Karpas-422 (cell line): ENCODE data around the gene NRDC. TPM values are rescaled to one million over a fixed set of nuclear protein-coding genes. Genes with fewer than 3 reads are reported as not detected.
A peak's percentile ranks its signal among the peaks of the same experiment; 100 is the strongest.

ENCODE experiments used
- DNase-seq: peaks from one replicate; pipeline ENCODE4 v3.0.0-alpha.2; 2015
- H2AFZ ChIP-seq: fragments of 200-600 bp; sonication (generic); 2 replicates; pipeline ENCODE4 v1.6.1; 2014; ENCODE audit warnings: antibody characterized with exemption, low read length, mixed read lengths
- H3K27ac ChIP-seq: fragments of 200-600 bp; sonication (generic); 2 replicates; pipeline ENCODE4 v1.5.1; 2014; ENCODE audit warnings: mild to moderate bottlenecking, low read length, moderate library complexity
- H3K27me3 ChIP-seq: fragments of 200-600 bp; sonication (generic); 2 replicates; pipeline ENCODE4 v1.6.1; 2014; ENCODE audit warnings: low read length, mixed read lengths
- H3K36me3 ChIP-seq: fragments of 200-600 bp; sonication (generic); 2 replicates; pipeline ENCODE4 v1.6.1; 2014; ENCODE audit warnings: low read length, mixed read lengths; ENCODE audit not compliant: insufficient read depth
- H3K4me1 ChIP-seq: fragments of 200-600 bp; sonication (generic); 2 replicates; pipeline ENCODE4 v1.6.1; 2014; ENCODE audit warnings: mild to moderate bottlenecking, low read length, mixed read lengths
- H3K4me2 ChIP-seq: fragments of 200-600 bp; sonication (generic); 2 replicates; pipeline ENCODE4 v1.6.1; 2014; ENCODE audit warnings: low read length, low read depth, mild to moderate bottlenecking; ENCODE audit not compliant: poor library complexity, severe bottlenecking
- H3K4me3 ChIP-seq: fragments of 200-600 bp; sonication (generic); 2 replicates; pipeline ENCODE4 v1.5.1; 2014; ENCODE audit warnings: mild to moderate bottlenecking, antibody characterized with exemption, low read length, mixed read lengths
- H3K79me2 ChIP-seq: fragments of 200-600 bp; sonication (generic); 2 replicates; pipeline ENCODE4 v1.6.1; 2014; ENCODE audit warnings: mild to moderate bottlenecking, low read length, mixed read lengths
- H3K9ac ChIP-seq: fragments of 200-600 bp; sonication (generic); 2 replicates; pipeline ENCODE4 v1.6.0; 2014; ENCODE audit warnings: low read length
- H3K9me2 ChIP-seq: fragments of 200-600 bp; sonication (generic), shearing (Covaris generic); replicated peaks from 2 replicates; pipeline ENCODE4 v1.6.0; 2014; ENCODE audit warnings: mild to moderate bottlenecking, low read length, moderate library complexity; ENCODE audit not compliant: insufficient read depth
- H3K9me3 ChIP-seq: fragments of 300-700, 200-600 bp; sonication (generic); 2 replicates; pipeline ENCODE4 v1.6.1; 2014; ENCODE audit warnings: low read length, mixed read lengths
- H4K20me1 ChIP-seq: fragments of 200-600 bp; sonication (generic); 2 replicates; pipeline ENCODE4 v1.6.1; 2014; ENCODE audit warnings: mild to moderate bottlenecking, antibody characterized with exemption, low read length, low read depth; ENCODE audit not compliant: insufficient read depth
- total RNA-seq: library from RNA; depleted of rRNA; stranded (reverse); fragments of >200 nt; shearing (Covaris generic); gene quantifications from 2 replicates; pipeline ENCODE4 v1.2.3, GENCODE V29; 2014; ENCODE audit warnings: low replicate concordance

Gene NRDC
- total RNA-seq, 1 experiment from 2014 or later, result 140 TPM

DNA sequence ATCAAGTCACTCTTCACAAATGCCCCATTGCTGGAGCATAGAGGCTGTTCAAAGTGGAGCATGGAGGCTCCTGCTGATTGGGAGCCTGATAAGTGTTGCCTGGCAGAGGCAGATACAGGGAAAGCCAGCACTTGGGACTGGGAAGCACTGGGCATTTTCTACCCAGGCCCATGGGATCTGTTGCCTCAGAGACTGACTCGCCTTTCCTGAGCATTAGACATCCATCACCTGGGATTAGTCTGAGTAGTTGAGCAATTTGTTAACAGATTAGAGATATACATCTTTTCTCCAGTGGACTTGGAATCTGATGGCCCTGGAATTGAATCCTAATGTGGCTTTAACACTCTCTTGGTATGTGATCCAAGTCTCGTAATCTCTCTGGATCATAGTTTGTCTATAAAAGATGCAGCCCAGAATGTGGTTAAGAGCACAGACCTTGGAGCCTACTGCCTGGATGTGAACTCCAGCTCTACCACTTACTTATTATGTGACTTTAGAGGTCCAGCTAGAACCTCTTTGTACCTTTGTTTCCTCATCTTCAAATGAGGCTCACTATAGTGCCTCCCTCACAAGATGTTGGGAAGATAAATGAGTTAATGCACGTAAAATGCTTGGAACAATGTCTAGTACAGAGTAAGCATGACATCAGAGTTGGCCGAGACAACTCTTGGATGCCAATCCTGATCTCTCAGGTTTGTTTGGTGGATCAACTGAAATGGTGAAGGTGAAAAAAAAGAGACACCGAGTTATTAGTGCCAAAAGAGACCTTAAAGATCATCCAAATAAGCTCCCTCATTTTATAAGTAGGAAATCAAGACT is 38.3 kb upstream of the NRDC start:
- H3K9ac ChIP-seq, result no peak overlapping the region
- no peak overlapping the region for H3K27ac ChIP-seq
- DNase-seq, result peak; percentile 31
- H3K79me2 ChIP-seq, result no peaks in the 10 kb centered on the region
- no peaks in the 10 kb centered on the region for H3K27me3 ChIP-seq
- no peak overlapping the region for H2AFZ ChIP-seq
- no peak overlapping the region for H3K4me2 ChIP-seq
- H3K9me3 ChIP-seq, result no peaks in the 10 kb centered on the region
- no peaks in the 10 kb centered on the region for H3K4me1 ChIP-seq
- H3K9me2 ChIP-seq, result no peaks in the 10 kb centered on the region
- no peaks in the 10 kb centered on the region for H4K20me1 ChIP-seq
- H3K4me3 ChIP-seq, result no peak overlapping the region
- no peaks in the 10 kb centered on the region for H3K36me3 ChIP-seq

DNA sequence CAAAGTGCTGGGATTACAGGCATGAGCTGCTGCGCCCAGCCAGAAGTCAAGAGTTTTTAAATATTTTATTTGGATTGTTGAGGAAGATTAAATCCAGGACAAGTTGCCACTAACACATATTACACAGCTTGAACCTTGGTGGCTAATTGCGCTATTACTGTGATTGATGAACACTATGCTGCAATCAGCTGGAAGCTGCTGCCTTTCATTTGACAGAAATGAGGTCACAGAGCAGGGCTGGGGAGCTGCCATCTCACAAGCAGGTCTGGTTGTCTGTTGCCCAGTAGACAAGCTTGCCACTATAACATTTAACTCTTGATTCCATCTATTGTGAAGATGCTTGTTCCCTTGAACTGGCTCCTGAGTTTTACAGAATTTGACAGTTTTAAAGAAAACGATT is 37.4 kb upstream of the NRDC start:
- Histone ChIP-seq H3K9me3 (no peaks in the 10 kb centered on the region), H3K79me2 (no peaks in the 10 kb centered on the region), H3K9me2 (no peaks in the 10 kb centered on the region), H3K4me2 (no peak overlapping the region), H4K20me1 (no peaks in the 10 kb centered on the region), H3K36me3 (no peaks in the 10 kb centered on the region), H3K27me3 (no peaks in the 10 kb centered on the region), H3K4me3 (no peak overlapping the region), H3K9ac (no peak overlapping the region), H3K27ac (no peak overlapping the region), H2AFZ (no peak overlapping the region), H3K4me1 (no peaks in the 10 kb centered on the region)
- peak; percentile 6 for DNase-seq

DNA sequence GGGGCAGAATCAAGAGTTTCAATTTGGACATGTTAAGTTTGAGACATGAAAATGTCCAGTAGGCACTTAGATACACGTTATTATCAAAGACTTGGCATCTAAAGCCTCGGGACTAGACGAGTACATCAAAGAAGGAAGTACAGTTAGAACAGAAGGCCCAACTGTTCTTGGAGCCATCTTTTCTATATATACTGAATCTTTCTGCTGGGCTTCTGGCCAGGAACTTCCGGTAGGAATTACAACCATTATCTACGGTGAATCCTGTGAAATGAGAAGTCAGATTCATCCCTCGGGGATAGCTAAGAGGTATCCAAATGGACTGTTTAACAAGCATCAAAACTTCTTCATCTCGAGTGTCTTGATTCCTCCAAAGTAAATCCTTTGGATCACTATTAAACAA is 34.4 kb upstream of the NRDC start:
- DNase-seq, result peak; percentile 33
- no peaks in the 10 kb centered on the region for H3K79me2 ChIP-seq
- no peaks in the 10 kb centered on the region for H3K9me3 ChIP-seq
- H3K36me3 ChIP-seq, result no peaks in the 10 kb centered on the region
- no peaks in the 10 kb centered on the region for H3K9me2 ChIP-seq
- H3K4me1 ChIP-seq, result peaks cover 8% of the 10 kb centered on the region
- H3K4me2 ChIP-seq, result no peak overlapping the region
- no peak overlapping the region for H2AFZ ChIP-seq
- no peaks in the 10 kb centered on the region for H4K20me1 ChIP-seq
- H3K4me3 ChIP-seq, result no peak overlapping the region
- H3K9ac ChIP-seq, result no peak overlapping the region
- H3K27ac ChIP-seq, result no peak overlapping the region
- no peaks in the 10 kb centered on the region for H3K27me3 ChIP-seq

DNA sequence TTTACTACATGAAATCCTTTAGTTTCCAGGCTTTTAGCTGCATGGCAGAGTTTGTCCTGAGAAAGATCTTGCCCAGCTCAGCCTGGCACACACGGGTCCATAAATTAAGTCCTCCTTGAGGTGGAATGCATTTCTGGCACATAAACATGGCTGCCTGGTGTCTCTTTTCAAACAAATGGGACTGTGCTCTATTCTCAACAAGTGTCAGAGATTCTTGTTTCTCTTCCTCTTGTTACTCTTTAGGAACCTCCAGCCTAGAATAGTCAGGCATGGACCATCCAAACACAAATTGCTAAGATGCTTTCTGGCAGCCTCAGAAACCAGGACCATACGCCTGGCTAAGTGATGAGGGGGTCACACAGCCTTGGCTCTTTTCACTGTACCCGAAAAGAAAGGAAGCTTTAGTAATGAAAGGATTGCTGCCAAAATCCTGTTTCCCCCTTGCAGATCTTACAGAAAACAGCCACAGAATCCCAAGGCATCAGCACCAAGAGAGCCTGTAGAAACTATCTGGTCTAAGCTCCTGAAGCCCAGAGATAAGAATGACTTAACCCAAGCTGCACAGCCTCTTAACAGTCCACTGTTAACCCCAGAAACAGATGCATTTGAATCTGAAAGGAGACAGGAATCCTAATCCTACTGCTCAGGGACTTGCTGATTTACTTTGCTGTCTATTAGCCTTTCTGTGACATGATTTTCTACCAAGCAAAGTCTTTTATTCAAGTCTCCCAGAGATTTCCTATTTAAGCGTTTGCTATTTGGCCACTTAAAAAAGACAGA is 31.9 kb upstream of the NRDC start:
- Histone ChIP-seq H3K27ac (no peak overlapping the region), H3K79me2 (no peaks in the 10 kb centered on the region), H3K4me3 (no peak overlapping the region), H3K27me3 (no peaks in the 10 kb centered on the region), H3K9me3 (no peaks in the 10 kb centered on the region), H3K9ac (no peak overlapping the region), H3K9me2 (no peaks in the 10 kb centered on the region), H4K20me1 (no peaks in the 10 kb centered on the region), H3K36me3 (no peaks in the 10 kb centered on the region), H2AFZ (no peak overlapping the region), H3K4me2 (no peak overlapping the region), H3K4me1 (peaks cover 8% of the 10 kb centered on the region)
- DNase-seq, result peak; percentile 14

DNA sequence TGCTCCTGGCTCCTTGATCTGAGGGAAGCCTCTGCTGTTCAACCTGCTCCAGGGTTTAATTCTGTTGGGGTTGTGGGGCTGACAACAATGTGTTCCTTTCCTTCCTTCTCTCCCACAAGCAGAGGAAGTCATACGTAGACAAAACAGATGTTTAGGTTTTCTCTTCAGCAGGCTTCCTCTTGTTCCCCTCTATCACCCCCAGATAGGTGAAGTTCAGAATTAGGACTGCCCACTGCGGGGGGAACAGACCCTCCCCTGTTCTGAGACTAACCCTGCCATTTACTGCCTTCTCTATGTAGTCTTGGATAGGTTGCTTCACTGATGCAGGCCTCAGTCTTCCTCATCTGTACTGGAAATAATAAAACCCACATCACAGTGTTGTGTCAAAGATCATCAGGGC is 30.0 kb upstream of the NRDC start:
- no peaks in the 10 kb centered on the region for H3K9me2 ChIP-seq
- no peak overlapping the region for H3K4me2 ChIP-seq
- no peak overlapping the region for H3K9ac ChIP-seq
- H3K36me3 ChIP-seq, result no peaks in the 10 kb centered on the region
- H3K4me1 ChIP-seq, result peaks cover 8% of the 10 kb centered on the region
- no peak overlapping the region for H3K27ac ChIP-seq
- no peak overlapping the region for H2AFZ ChIP-seq
- peak; percentile 39 for DNase-seq
- no peaks in the 10 kb centered on the region for H3K79me2 ChIP-seq
- H3K4me3 ChIP-seq, result no peak overlapping the region
- no peaks in the 10 kb centered on the region for H4K20me1 ChIP-seq
- no peaks in the 10 kb centered on the region for H3K27me3 ChIP-seq
- H3K9me3 ChIP-seq, result no peaks in the 10 kb centered on the region

DNA sequence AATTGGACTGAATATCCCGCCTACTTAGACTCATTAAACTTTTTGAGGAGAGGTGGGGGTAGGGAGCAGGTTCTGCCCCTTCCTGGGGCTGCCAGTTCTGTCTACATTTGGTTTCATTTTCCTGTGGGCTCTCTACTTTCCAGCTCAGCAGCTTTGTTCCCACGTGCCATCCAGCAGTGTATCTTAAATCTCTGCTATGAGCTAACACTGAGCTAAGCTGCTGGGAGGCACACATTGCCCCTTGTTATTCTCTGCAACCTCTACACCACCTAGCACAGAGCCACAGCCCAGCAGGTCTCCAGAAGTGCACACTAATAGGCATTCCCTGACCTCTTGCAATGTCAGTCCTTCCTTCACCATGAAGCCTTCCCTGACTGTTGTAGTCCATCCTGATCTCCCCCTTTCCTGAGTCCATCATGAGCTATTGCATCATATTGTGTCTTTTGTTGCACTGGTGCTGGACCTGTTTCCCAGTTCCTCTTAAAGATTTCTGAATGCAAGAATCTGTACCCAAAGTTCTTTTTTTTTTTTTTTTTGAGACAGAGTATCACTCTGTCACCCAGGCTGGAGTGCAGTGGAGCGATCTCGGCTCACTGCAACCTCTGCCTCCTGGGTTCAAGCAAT is 28.7 kb upstream of the NRDC start:
- H3K27ac ChIP-seq, result no peak overlapping the region
- H3K4me2 ChIP-seq, result no peak overlapping the region
- no peak overlapping the region for H3K4me3 ChIP-seq
- no peaks in the 10 kb centered on the region for H3K36me3 ChIP-seq
- no peak overlapping the region for H3K9ac ChIP-seq
- no peaks in the 10 kb centered on the region for H3K79me2 ChIP-seq
- no peak overlapping the region for H2AFZ ChIP-seq
- H3K27me3 ChIP-seq, result no peaks in the 10 kb centered on the region
- no peaks in the 10 kb centered on the region for H3K9me2 ChIP-seq
- H3K4me1 ChIP-seq, result peaks cover 8% of the 10 kb centered on the region
- no peaks in the 10 kb centered on the region for H4K20me1 ChIP-seq
- no peaks in the 10 kb centered on the region for H3K9me3 ChIP-seq
- DNase-seq, result peak; percentile 10

DNA sequence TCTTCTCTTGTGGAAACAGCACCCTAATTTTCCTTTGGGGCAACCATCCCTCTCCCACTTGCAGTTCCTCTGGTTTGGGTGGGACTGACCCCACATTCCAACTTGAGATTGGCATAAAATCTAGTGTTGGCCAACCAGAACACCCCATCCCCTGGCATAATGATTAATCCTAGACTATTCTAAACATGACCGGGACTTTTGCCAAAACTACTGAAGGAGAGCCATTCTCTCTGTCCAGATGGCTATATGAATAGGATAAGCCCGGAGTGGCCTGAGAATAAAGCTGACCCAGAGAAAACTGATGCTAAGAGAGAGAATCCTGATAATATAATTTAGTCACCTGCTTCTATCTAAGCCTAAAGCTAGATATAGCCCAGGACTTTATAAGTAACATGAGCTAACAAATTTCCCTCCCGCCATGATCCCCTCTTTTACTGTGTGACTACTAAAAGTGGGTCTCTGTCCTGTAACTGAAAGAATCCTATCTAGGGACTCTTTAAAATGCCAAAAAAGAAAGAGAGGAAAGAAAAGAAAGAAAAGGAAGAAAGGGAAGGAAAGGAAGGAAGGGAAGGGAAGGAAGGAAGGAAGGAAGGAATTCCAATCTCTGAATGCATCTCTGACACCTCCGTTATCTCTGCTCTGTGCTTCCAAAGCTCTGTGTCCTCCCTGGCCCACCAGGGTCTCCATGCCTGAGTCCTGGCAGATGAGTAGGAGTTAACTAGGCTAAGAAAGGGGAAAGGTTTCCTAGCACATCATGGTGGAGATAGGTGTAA is 28.0 kb upstream of the NRDC start:
- no peak for DNase-seq
- Histone ChIP-seq H3K27ac (no peak overlapping the region), H3K79me2 (no peaks in the 10 kb centered on the region), H3K9ac (no peak overlapping the region), H3K4me1 (peaks cover 8% of the 10 kb centered on the region), H3K9me3 (no peaks in the 10 kb centered on the region), H4K20me1 (no peaks in the 10 kb centered on the region), H3K9me2 (no peaks in the 10 kb centered on the region), H3K27me3 (no peaks in the 10 kb centered on the region), H3K4me2 (no peak overlapping the region), H3K4me3 (no peak overlapping the region), H2AFZ (no peak overlapping the region), H3K36me3 (no peaks in the 10 kb centered on the region)
